Left renal cortex interstitium (tissue), 4 donors: ENCODE measurements around the gene CYP2S1. TPM values are rescaled to one million over a fixed set of nuclear protein-coding genes. Genes with fewer than 3 reads are reported as not detected.
"Not testable (repeated sequence)": the region's sequence is repeated elsewhere in the genome, so short reads cannot be mapped to it uniquely, and the experiment has no call there.

ENCODE experiments used
- DNase-seq, 4 donors: peaks; one replicate each; pipeline ENCODE4 v3.0.0-alpha.2; 2013; ENCODE audit warnings: low read depth in 4 of 4, low spot score in 2 of 4, missing footprints in 1 of 4
- polyA plus RNA-seq, 4 donors: library from polyadenylated mRNA; unstranded; fragments of 120-200 nt; gene quantifications; one replicate each; pipeline ENCODE4 v1.2.1, GENCODE V29; 2013; ENCODE audit not compliant: insufficient read length in 4 of 4

The CYP2S1 gene
- polyA plus RNA-seq, 4 donors, result 0.32 to 0.52 (median 0.41) TPM

GRCh38 chr19:41224632-41225031 lies 31.6 kb downstream of the CYP2S1 start:
- no peak for DNase-seq

DNA sequence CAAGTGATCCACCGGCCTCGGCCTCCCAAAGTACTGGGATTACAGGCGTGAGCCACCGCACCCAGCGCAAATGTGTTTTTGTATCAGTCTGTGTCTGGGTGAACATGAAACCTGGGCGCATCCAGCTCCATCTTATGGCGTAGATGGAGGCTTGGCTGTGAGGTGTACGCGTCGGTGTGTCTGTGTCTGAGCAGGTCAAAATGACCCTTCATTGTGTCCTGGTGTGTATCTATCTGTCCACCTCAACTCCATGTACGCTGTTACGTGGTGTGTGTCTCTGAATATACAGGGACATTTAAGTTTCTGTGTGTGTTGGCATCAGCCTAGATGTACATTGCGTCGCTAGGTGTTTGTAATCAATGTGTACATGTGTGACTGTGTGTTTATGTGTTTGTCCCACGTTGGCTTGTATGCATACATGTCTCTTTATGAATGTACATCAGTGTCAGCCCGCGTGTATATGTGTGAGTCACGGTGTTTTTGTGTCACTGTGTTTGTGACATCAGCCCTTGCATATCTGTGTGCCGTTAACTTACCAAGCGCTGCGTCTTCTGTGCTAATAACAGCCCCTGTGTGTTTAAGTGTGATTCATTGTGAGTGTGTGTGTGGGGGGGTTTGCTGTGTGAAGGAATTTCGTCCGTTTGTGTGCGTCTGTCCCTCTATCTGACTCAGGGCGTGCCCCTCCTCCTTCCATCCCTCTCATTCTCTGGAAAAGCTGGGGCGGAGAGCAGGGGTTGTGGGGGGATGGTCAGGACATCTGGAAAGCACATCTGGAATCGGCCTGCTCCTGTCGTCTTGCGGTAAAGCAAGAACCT lies 32.4 kb downstream of the CYP2S1 start:
- peak in 3 of 4 donors; percentile 31 to 44 (median 34) for DNase-seq

- peak in 1 of 4 donors; percentile 53 for DNase-seq
Measured at GRCh38 chr19:41226053-41226873, 33.2 kb downstream of the CYP2S1 start.

DNA sequence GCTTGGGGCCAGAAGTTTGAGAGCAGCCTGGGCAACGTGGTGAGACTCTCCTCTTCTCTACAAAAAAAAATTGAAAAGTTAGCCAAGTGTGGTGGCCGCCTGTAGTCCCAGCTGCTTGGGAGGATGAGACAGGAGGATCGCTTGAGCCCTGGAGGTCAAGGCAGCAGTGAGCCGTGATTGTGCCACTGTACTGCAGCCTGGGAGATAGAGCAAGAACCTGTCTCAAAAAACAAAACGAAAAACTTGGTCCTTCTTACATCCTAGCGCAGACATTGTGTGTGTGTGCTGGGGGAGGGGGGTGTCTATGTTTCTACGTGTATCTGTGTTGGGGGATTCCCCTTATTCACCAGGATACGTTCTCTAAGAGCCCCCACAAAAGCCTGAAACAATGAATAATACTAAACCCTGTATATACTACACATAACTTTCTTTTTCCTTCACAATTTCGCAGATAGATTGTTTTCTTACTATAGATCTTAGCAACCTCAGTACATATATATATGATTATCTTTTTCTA lies 33.9 kb downstream of the CYP2S1 start:
- DNase-seq, result no peak

DNA sequence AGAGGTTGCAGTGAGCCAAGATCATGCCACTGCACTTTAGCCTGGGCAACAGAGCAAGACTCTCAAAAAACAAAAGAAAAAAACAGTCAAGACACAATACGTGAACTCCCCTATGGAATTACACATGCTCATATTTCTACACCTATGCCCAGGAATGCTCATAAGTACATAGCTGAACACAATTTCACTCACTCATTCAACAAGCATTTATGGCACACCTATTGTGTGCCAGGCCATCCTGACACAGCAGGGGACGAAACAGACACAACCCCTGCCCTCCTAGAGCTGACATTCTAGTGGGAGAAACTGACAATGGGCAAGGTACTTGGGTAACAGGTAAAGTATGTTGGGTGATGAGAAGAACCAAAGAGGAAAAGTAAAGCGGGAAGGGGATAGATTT lies 35.5 kb downstream of the CYP2S1 start:
- DNase-seq, result no peak

GRCh38 chr19:41229338-41229737 lies 36.3 kb downstream of the CYP2S1 start:
- DNase-seq, result not testable (repeated sequence)

DNA sequence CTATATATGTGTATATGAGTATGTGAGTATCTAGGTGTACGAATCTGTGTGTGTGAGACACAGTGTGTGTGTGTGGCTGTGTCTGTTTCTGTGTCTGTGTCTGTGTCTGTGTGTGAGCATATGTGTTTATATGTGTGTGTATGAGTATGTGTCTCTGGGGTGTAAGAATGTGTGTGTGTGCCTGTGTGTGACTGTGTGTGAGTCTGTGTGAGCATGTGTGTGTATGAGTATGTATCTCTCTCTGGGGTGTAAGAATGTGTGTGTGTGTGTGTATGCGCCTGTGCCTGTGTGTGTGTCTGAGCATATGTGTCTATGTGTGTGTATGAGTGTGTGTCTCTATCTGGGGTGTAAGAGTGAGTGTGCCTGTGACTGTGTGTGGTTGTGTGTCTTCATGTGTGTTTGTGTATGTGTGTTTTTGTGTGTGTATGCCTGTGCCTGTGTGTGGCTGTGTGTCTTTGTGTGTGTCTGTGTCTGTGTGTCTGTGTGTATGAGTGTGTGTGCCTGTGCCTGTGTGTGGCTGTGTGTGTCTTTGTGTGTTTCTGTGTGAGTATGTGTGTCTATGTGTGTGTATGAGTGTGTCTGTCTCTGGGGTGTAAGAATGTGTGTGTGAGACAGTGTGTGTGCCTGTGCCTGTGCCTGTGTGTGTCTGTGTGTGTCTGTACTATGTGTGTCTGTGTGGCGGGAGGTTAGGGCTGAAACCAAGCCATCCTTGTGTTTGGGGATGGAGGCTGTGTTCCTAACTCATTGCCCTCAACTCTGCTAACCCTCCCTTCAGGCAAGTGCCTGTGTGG lies 37.2 kb downstream of the CYP2S1 start:
- no peak for DNase-seq

DNA sequence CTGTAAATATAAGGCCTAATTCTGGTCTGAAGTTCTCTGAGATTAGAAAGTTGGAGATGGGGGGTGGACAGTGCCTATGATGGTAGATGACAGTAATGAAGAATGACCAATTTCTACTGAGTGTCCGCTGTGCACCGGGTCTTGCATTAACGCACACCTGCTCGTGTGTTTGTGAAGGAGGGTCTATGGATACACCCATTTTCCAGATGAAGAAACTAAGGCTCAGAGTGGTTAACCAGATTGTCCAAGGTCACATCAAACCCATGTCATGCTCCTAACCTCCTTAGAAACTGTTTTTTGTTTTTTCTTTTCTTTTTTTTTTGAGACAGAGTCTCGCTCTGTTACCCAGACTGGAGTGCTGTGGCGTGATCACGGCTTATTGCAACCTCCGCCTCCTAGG lies 39.7 kb downstream of the CYP2S1 start:
- DNase-seq, result no peak

- DNase-seq, result no peak
Measured at GRCh38 chr19:41233748-41234240, 40.8 kb downstream of the CYP2S1 start.

DNA sequence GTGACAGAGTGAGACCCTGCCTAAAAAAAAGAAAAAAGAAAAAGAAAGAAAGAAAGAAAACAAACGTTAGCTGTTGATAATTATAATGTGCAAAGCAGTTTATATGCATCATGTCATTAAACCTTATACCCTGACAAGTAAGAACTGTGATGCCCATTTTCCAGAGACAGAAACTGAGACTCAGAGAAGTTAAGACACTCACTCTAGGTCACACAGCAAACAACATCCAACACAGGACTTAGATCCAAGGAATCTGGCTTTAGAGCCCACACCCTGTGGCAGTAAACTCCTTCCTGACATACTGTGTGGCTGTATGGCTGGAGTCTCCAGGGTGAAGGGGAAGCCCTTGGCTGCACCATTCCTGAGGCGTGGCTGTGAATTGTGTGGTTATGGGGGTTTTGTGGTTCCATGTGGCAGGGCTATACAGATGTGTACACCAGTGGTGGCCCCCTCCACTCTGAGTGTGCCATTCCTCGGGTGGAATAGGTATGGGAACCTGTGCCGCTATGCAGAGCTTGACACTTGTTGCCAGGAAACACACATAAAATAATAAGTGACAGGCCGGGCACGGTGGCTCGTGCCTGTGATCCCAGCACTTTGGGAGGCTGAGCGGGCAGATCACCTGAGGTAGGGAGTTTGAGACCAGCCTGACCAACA lies 41.6 kb downstream of the CYP2S1 start:
- no peak for DNase-seq

GRCh38 chr19:41235480-41235879 lies 42.5 kb downstream of the CYP2S1 start:
- no peak for DNase-seq

DNA sequence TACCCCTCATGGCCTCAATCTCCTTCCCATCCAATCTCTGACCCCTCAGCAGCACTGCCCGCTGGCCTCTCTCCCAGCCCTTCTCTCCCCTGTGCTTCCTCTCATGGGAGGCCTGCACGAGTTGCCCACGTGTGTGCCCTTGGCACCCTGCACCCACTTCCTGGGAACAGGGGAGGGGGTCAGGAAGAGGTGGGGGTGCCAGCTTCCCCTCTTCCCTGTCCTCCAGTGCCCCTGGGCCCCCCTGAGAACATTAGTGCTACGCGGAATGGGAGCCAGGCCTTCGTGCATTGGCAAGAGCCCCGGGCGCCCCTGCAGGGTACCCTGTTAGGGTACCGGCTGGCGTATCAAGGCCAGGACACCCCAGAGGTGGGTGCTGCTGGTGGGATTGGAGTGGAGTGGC lies 45.2 kb downstream of the CYP2S1 start:
- no peak for DNase-seq

GRCh38 chr19:41239363-41239762 lies 46.3 kb downstream of the CYP2S1 start:
- DNase-seq, result no peak

DNA sequence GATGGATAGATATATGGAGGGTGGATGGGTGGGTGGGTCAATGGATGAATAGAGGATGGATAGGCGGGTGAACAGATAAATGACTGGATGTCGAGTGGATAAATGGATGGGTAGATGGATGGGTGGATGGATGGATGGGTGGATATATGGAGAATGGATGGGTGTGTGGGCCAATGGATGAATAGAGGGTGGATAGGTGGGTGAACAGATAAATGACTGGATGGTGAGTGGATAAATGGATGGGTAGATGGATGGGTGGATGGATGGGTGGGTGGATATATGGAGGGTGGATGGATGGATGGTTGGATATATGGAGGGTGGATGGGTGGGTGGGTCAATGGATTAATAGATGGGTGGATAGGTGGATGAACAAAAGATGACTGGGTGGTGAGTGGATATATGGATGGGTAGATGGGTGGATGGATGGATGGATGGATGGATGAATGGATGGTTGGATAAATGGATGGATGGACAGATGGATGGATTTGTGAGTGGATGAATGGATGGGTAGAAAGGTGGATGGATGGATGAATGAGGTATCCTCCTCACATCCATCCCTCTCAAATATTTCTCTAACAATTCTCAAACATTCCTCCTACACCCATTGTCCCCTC lies 47.0 kb downstream of the CYP2S1 start:
- no peak for DNase-seq

- DNase-seq, result no peak
Measured at GRCh38 chr19:41241859-41242258, 48.8 kb downstream of the CYP2S1 start.

DNA sequence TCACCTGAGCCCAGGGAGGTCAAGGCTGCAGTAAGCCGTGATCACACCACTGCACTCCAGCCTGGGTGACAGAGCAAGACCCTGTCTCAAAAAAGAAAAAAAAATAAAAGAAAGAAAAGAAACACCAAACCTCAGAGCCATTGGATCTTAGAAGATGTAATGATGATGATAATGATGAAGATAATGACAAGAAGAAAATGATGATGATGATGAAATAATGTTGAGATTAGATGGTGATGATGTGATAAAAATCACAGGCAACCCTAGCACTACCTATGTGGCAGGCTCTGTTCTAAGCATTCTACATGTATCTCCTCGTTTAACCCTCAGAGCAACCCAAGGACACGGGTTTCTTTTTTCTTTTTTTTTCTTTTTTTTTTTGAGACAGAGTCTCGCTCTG lies 51.1 kb downstream of the CYP2S1 start:
- DNase-seq, result no peak

- no peak for DNase-seq
Measured at GRCh38 chr19:41245843-41246242, 52.8 kb downstream of the CYP2S1 start.

DNA sequence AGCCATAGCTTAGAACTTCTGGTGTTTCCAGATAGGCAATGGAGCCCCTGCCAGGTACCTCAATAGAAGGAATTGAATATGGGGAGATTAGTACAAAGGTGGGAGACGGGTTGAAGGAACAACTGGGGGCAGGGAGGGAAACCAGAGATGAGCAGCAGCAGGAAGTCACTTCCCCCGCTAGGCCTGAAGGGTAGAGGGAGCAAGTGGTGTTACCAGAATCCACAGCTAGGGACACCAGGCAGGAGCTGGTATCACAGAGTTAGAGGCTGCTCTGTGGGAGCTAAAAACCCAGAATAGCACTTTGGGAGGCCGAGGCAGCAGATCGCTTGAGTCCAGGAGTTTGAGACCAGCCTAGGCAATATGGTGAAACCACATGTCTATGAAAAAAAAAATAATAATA lies 55.9 kb downstream of the CYP2S1 start:
- no peak for DNase-seq

DNA sequence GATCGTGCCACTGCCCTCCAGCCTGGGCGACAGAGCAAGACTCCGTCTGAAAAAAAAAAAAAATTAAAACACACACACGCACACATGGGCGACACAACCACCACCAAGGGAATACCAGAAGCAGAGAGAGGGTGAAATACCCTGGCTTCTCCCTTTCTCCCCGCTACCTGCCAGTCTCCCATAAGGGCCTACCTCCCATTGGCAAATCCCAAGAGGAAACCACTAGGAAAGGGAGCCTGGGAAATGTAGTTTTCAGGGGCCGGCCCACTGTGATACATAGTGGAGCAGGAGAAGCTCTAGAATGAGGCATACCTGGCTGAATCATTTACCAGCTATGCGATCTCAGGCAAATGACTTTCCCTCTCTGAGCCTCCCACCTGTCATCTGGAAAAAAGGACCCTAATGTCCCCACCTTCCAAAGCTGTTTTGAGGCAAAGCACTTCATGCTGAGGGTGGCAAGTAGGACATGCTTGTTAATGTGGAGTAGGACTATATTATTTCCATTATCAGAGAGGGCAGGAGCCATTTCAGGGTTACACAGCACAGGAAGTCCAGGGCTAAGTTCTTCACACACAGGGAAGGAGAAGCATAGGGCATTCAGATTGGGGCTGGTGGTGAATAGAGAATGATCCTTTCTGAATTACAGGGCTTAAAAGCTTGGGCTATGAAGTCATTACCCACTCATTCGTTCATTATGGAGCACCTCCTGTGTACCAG lies 56.8 kb downstream of the CYP2S1 start:
- DNase-seq, result no peak
